COLO668 (cell line): ENCODE measurements around the gene TPRN.

Experiments
- DNase-seq: peaks from one replicate; lab custom pipeline; 2025; ENCODE audit not compliant: unreplicated experiment; lab: John Stamatoyannopoulos, UW

TPRN gene

DNA sequence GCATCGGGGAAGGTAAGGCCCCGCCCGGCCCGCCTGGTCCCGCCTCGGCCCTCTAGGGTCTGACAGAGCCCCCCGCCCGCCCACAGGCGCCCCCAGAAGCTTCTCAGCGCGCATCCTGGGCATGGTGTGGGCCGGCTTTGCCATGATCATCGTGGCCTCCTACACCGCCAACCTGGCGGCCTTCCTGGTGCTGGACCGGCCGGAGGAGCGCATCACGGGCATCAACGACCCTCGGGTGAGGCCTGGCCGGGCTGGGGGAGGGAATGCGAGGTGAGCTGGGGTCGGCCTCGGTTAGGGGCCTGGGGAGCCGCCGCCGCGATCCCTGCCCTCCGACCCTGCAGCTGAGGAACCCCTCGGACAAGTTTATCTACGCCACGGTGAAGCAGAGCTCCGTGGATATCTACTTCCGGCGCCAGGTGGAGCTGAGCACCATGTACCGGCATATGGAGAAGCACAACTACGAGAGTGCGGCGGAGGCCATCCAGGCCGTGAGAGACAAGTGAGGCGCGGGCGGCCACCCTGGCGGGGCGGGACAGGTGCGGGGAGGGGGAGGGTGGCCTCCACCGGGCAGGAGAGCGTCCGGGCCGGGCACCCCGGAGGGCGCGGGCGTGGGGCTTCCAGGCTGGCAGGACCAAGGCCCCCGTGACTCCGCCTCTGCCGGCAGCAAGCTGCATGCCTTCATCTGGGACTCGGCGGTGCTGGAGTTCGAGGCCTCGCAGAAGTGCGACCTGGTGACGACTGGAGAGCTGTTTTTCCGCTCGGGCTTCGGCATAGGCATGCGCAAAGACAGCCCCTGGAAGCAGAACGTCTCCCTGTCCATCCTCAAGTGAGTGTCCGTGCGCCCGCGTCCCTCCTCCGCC is 37.8 kb downstream of the TPRN start:
- DNase-seq = peak; percentile 71

DNA sequence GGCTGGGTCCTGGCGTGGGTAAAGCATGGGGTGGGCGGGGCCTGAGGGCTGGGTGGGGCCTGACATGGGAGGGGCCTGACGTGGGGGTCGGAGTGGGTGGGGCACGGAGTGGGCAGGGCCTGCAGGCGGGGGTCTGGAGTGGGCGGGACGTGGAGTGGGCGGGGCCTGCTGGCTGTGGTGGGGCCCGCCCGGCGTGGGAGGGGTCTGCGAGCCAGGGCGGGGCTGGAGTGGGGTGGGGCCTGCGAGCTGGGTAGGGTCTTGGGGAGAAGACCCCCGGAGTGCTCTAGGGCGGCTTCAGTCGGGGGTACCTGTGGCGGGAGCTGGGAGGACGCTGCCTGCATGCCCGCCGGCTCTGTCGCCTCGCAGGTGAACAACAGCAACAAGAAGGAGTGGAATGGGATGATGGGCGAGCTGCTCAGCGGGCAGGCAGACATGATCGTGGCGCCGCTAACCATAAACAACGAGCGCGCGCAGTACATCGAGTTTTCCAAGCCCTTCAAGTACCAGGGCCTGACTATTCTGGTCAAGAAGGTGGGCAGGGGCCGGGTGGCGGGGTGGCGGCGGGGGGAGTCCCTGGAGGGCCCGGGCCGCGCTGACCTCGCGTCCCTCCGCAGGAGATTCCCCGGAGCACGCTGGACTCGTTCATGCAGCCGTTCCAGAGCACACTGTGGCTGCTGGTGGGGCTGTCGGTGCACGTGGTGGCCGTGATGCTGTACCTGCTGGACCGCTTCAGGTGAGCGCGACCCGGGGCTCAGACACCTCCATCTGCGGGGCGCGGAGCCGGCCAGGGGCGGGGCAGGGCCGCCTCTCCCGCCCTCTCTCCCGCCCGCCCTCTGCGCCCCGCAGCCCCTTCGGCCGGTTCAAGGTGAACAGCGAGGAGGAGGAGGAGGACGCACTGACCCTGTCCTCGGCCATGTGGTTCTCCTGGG is 38.7 kb downstream of the TPRN start:
- DNase-seq = peak; percentile 60

DNA sequence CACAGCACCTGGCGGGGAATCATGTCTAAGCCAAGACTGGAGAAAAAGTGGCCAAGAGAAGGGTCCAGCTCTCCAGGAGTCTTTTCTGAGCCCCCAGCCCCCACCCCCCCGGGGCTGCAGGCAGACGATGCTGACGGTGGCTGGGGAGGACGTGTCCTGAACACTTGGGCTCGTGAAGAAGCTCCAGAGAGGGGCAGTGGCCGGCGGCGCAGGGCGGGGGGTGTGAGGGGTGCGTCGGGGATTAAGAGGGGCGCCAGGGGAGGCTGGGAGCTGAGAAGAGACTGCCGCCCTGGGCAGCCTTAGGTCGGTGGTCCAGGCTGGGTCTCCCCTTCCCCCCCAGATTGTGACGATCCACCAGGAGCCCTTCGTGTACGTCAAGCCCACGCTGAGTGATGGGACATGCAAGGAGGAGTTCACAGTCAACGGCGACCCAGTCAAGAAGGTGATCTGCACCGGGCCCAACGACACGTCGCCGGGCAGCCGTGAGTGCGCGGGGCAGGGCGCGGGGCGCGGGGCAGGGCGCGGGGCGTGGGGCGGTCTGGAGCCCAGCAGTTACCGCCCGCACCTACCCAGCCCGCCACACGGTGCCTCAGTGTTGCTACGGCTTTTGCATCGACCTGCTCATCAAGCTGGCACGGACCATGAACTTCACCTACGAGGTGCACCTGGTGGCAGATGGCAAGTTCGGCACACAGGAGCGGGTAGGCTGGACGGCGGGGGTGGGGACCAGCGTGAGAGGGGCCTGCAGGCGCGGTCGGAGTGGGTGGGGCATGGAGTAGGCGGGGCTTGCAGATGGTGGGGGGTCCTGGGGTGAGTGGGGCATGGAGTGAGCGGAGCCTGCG is 39.6 kb downstream of the TPRN start:
- peak; percentile 83 for DNase-seq

DNA sequence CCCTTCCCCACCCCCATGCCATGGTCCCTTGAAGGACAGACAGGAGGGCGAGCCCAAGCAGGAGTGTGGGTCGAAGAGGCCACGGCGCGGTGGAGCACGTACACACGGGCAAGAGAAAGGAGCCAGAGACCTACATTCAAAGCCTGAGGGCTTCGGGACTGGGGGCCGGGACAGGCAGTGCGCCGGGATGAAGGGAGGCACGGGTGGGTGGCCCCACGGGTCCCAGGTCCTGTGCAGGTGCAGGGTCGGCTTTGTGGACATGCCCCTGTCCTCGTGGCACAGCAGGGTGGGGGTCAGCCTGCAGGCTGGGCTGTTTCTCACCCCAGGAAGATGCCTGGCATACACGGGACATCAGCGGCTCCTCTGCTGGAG is 40.5 kb downstream of the TPRN start:
- DNase-seq = no peak

DNA sequence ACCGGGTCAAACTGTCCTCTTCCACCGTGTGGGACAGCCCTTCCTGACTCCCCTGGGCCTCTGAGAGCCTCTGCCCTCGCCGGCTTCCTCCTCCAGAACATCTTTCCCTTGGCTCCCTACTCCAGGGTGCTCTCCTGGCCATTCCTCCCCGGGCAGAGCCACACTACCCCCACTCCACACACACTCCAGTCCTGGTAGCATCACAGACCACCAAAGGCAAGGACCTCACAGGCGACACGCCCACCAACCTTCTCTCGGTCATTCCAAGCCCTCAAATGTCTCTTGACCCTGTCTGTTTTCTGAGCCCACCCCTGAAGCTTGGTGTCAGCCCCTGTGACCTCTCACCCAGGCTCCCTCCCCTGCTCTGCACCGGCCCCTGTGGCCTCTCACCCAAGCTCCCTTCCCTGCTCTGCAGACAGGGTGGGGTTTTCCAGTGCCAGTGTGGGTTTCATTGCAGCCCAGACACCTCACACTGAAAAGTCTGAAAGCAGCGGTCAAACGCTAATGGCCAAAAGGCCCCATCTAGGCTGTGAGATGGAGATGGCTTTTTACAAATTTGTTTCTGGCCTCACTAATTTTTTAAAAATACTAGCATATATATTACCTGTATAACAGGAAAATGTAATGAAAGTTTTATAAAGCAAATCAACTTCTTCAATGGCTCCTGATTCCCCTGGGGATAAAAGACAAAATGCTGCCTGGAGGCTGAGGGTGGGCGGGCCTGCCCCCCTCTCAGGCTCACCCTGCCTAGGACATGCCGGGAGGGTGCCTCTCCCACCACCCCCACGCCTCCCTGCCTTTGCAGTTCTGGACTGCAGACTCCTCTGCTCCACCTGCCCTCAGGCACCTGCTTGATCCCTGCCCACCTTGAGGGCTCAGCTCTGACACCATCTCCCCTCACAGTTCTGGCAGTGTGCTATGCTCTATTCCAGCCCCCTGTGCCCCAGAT is 41.2 kb downstream of the TPRN start:
- no peak for DNase-seq

DNA sequence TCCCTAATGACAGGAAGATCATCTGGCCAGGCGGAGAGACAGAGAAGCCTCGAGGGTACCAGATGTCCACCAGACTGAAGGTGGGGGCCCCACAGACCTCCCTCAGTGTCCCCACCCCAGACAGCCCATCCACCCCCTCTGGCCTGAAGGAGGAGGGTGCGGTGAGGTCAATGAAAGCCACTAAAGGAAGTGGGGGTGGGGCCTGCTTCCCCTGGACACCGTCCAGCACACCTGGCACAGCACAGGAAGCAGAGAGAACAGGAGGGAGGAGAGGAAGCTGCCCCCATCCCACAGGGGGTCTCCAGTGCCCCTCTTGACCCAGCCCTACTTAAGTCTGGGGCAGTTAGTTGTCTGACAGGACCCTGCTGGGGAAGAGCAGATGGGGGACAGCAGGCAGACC is 41.9 kb downstream of the TPRN start:
- DNase-seq = peak; percentile 41

DNA sequence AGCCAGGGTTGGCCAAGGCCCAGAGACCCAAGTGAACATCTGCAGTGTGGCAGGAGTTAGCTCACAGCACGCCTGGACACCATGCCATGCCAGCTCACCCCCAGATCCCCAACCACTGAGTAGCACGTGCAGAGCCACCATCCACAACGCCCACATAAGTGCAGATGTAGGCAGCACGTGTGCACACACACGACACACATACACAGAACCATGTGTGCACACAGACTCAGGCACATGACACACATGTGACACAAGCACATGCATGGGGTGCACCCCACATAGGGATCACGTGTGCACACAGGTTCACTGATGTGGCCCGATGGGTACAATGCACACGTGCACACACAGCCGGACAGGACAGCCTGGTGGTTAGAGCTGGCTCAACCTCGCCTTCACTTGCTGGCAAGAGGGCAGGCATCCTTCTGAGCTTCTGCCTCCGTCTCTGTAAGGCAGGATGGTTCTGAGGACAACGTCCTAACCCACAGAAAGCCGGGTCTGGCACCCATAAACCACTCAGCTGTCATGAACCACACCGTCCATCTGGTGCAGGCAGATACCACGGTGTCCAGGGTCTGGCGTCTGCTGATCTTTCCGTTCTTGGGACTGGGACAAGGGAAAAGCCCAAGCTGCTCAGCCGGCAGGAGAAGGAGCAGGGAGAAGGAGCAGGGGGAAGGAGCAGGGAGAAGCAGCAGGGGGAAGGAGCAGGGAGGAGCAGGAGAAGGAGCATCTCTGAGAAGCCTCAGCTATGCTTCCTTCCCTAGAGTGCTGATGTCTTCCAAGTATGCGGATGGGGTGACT is 42.7 kb downstream of the TPRN start:
- DNase-seq = no peak

DNA sequence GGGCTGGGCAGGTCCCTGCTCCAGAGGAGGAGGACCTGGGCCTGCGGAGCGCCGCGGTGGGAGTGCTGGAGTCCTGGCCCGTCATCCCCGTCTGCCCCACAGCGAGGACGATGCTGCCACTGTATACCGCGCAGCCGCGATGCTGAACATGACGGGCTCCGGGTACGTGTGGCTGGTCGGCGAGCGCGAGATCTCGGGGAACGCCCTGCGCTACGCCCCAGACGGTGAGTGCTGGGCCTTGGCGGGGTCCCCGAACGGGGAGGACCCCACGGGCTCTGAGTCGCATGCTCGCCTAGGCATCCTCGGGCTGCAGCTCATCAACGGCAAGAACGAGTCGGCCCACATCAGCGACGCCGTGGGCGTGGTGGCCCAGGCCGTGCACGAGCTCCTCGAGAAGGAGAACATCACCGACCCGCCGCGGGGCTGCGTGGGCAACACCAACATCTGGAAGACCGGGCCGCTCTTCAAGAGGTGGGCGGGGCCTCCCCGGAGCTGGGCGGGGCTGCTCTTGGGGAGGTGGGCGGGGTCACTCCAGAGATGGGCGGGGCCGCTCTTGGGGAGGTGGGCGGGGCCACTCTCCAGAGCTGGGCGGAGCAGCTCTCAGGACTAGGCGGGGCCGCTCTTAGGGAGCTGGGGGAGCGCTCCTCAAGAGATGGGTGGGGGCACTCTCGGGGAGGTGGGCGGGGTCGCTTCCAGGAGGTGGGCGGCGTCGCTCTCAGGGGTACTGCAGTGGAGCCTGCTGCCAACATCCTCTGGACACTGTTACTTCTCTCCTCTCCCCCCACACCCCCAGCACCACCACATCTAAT is 43.8 kb downstream of the TPRN start:
- peak; percentile 52 for DNase-seq

DNA sequence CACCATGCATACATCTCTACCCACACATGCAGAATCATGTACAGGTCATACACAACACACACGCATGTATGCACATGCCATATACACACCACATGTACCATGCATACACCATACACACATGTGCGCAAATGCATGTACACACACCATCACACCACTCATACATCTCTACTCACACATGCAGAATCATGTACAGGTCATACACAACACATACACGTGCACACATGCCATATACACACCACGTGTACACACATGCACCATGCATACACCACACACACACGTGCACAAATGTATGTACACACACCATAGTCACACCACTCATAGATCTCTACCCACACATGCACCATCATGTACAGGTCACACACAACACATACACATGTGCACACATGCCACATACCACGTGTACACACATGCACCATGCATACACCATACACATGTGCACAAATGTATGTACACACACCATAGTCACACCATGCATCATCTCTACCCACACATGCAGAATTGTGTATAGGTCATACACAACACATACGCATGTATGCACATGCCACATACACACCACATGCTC is 47.6 kb downstream of the TPRN start:
- DNase-seq = no peak

DNA sequence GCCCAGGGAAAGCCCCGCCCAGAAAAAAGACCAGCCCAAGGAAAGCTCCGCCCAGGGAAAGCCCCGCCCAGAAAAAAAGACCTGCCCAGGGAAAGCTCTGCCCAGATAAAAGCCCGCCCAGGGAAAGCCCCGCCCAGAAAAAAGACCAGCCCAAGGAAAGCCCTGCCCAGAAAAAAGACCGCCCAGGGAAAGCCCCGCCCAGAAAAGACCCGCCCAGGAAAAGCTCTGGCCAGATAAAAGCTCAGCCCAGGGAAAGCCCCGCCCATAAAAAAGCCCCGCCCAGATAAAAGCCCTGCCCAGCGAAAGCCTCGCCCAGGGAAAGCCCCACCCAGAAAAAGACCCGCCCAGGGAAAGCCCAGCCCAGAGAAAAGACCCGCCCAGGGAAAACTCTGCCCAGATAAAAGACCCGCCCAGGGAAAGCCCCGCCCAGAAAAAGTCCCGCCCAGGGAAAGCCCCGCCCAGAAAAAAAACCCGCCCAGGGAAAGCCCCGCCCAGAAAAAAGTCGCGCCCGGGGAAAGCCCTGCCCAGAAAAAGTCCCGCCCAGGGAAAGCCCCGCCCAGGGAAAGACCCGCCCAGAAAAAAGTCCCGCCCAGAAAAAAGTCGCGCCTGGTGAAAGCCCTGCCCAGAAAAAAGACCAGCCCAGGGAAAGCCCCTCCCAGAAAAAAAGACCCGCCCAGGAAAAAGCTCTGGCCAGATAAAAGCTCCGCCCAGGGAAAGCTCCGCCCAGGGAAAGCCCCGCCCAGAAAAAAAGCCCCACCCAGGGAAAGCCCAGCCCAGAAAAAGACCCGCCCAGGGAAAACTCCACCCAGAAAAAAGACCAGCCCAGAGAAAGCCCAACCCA is 49.7 kb downstream of the TPRN start:
- DNase-seq = peak; percentile 82

DNA sequence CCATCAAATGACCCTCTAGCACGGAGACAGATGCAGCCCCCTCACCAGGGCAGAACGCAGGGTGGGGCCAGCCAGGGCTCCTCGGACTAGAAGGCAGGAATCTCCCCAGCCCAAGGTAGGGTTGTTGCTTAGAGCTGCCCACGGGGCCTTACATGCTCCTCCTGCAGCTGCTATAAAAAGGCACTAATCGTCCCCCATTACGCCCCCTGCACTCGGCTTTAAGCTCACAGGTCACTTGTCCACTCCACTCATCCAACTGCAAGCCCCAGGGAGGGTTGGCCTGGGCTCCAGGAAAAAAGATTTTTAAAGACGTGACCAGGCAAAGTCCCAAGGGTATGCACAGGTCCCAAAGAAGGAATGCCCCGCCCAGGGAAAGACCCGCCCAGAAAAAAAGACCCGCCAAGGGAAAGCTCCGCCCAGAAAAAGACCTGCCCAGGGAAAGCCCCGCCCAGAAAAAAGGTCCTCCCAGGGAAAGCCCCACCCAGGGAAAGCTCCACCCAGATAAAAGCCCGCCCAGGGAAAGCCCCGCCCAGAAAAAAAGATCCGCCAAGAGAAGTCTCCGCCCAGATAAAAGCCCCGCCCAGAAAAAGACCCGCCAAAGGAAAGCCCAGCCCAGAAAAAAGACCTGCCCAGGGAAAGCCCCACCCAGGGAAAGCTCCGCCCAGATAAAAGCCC is 50.5 kb downstream of the TPRN start:
- DNase-seq = peak; percentile 81

DNA sequence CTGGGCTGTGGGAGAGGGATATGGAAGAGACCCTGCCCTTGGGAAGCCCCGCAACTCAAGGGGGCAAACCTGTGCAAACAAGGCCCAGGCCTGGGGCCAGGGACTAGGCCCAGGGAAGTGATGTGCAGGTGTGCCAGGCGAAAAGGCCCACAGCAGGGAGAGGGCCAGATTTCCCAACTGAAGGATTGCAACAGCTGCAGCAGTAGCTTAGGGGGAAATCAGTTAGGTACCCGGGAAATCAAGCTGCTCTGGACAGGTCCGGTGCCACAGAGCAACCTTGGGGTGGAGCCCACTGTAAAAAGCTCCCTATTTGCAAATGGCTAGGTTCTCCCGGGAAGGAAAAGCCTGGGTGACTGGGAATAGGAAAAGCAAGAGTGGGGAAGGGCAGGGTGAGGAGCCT is 51.2 kb downstream of the TPRN start:
- no peak for DNase-seq

DNA sequence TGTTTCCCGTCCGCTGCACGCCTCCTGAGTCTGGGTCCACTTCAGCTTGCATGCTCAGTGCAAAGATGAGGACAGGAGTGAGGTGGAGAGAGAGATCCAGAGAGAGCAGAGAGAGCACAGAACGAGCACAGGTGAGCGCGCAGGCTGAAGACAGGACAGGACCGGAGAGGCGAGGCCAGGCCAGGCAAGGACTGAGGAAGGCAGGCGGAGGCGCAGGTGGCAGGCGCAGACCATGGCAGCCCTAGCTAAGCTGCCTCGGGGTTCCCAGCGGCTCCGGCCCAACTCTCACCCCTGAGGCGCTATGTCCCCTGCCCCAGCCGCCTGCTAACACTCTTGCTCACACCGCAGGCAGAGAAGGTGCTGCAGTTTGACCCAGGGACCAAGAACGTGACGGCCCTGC is 51.9 kb downstream of the TPRN start:
- DNase-seq = no peak

DNA sequence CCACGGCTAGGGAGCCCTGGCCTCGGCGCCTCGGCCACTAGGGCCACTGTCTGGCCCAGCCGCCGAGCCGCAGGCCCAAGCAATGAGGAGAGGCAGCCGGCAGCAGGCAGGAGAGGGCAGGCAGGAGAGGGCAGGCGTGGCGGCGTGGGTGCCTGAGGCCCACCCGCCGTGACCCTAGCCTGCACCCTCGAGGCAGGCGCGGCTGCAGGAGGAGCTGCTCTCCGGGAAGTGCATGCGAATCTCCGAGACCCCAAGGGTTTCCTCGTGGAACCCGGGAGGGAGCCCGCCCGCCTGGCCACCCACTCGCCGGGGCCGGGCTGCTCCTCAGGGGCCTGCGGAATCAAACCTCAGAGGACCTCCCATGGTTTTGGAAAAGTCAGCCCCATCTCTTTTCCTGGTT is 52.3 kb downstream of the TPRN start:
- no peak for DNase-seq

DNA sequence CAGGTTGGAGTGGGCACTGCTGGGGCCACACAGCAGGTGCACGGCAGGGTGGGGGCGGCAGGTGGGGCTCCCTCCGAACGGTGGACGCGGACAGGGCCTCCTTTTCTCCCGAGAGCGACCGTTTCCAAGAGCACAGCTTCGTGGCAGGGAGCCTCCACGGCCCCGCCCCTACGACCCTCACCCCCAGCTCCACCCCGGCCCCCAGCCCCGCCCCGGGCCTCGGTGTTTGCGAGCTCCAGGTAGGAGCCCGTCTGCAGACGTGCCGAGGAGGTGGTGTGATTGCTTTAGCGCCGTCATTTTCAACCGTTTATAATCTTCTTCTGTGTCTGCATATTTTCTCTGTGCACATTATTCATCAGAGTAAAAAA is 52.8 kb downstream of the TPRN start:
- DNase-seq = no peak

DNA sequence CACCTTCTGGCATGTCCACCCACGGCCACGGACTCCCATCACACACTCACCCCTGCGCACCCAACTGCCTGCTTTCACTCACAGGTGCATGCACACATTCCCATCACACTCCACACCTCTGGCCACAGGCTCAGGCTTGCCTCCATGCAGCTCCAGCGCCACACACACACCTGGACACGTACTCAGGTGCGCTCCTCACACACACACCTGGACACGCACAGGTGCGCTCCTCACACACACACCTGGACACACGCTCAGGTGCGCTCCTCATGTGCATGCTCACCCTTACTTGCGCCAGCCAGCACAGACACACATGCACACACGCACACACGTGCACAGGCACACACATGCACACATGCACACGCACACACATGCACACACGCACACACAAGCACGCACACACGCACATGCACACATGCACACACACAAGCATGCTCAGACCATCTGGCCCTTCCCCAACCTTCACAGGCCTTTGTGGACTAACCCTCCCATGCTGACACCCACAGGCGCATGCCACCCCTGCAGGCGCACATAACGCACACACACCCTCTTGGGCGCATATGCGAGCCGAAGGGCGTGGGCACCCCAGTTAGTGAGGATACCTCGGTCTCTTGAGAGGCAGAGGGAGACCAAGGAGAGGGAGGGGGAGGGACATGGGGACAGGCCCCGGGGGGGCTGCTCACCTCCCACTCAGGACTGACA is 53.3 kb downstream of the TPRN start:
- DNase-seq = peak; percentile 32
